Muscle of back (tissue), 11 donors: ENCODE measurements around the gene KIF23. TPM values are rescaled to one million over a fixed set of nuclear protein-coding genes. Genes with fewer than 3 reads are reported as not detected.
"Not testable (repeated sequence)": the region's sequence is repeated elsewhere in the genome, so short reads cannot be mapped to it uniquely, and the experiment has no call there.

Experiments
- DNase-seq, 3 donors: peaks; one replicate each; pipeline versions ENCODE4 v3.0.0 to v3.0.0-alpha.2; 2013
- polyA plus RNA-seq, 10 donors: library from polyadenylated mRNA; unstranded; fragments of 120-200 nt; gene quantifications; one replicate each; pipeline ENCODE4 v1.2.1, GENCODE V29; 2013; ENCODE audit not compliant: insufficient read length in 10 of 10

The KIF23 gene
- polyA plus RNA-seq, 10 donors = 12.7 to 30.1 (median 19.0) TPM

- no peak for DNase-seq
Measured at GRCh38 chr15:69434238-69434637, 20.1 kb downstream of the KIF23 start.

GRCh38 chr15:69434679-69435078, 20.5 kb downstream of the KIF23 start:
- no peak for DNase-seq

- no peak for DNase-seq
Measured at GRCh38 chr15:69435985-69436384, 21.8 kb downstream of the KIF23 start.

- DNase-seq = no peak
Measured at GRCh38 chr15:69436951-69437350, 22.8 kb downstream of the KIF23 start.

- no peak for DNase-seq
Measured at GRCh38 chr15:69439623-69440022, 25.5 kb downstream of the KIF23 start.

GRCh38 chr15:69443032-69443611, 29.0 kb downstream of the KIF23 start:
- no peak for DNase-seq

- DNase-seq = no peak
Measured at GRCh38 chr15:69444686-69445085, 30.5 kb downstream of the KIF23 start.

- DNase-seq = no peak
Measured at GRCh38 chr15:69446953-69447352, 32.8 kb downstream of the KIF23 start.

GRCh38 chr15:69450221-69450620, 36.1 kb downstream of the KIF23 start:
- not testable (repeated sequence) for DNase-seq

- no peak for DNase-seq
Measured at GRCh38 chr15:69450968-69451695, 37.0 kb downstream of the KIF23 start.

- DNase-seq = no peak
Measured at GRCh38 chr15:69451951-69452691, 38.0 kb downstream of the KIF23 start.

- peak; percentile 97 to 99 (median 98) for DNase-seq
Measured at GRCh38 chr15:69452692-69453521, 38.8 kb downstream of the KIF23 start, which contains the start of gene RPLP1. RPLP1 (plus strand) TSS chr15:69452818; CDS start chr15:69452949, 131 bp downstream.

GRCh38 chr15:69454953-69455352, 40.8 kb downstream of the KIF23 start:
- DNase-seq = no peak

GRCh38 chr15:69456208-69457166, 42.3 kb downstream of the KIF23 start:
- DNase-seq = no peak

GRCh38 chr15:69457304-69458280, 43.4 kb downstream of the KIF23 start:
- DNase-seq = no peak

GRCh38 chr15:69459066-69459465, 44.9 kb downstream of the KIF23 start:
- DNase-seq = no peak

- DNase-seq = no peak
Measured at GRCh38 chr15:69460481-69460880, 46.3 kb downstream of the KIF23 start.

GRCh38 chr15:69462030-69462492, 47.9 kb downstream of the KIF23 start:
- DNase-seq = peak in 1 of 3 donors; percentile 30

- peak; percentile 98 to 99 (median 99) for DNase-seq
Measured at GRCh38 chr15:69462493-69463181, 48.5 kb downstream of the KIF23 start.
